GM21515 (cell line): ENCODE results near the gene ENO2.

Experiments
- ATAC-seq: cut with Tn5 transposase; IDR thresholded peaks from one replicate; pipeline ENCODE4 v1.9.1; 2021; ENCODE audit not compliant: unreplicated experiment

ENO2 gene

DNA sequence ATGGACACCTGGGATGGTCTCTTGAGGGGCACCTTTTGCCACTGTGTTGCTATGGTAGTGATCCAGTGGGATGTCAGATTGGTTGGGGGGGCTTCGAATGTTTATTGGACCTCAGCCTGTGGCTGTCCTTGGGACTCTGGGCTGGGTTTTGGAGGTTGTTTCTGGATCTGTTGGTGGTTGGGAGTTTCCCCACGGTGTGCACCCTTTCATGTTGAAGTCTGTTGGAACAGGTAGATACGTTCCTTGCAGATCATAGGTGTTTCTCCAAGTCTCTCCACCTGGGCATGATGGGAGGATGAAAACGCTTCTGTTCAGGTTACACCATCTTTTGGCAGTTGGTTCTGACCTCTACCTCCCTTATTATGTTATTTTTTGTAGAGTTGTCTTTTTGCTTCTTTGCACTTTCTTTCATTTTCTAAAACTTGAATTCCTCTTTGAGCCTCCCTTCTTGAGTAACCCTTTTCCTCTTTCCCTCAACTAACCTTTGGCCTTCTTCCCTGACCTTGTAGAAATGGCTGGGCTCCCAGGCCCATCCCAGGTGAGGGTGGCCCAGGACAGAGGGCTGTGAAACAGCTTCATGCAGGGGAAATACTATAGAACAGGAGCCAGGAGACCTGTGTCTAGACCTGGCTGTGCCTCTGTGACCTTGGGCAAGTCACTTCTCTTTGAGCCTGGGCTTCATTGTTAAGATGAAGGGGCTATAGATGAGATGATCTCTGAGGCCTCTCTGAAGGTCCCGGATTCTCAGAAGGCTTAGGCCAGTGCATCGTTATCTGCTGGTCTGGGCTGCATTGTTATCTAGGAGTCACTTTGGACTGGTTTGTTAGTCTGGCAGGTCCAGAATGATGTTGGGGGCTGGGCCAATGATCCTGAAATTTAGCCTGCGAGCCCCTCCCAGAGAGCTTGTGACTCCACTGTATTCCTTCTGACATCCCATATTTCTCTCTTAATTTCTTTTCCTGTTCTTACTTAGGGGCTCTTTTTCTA is 15.4 kb downstream of the ENO2 start:
- ATAC-seq: no peak

GRCh38 chr12:6932766-6933165 is 18.4 kb downstream of the ENO2 start:
- ATAC-seq: no peak

- no peak for ATAC-seq
These were observed 19.7 kb downstream of the ENO2 start for GRCh38 chr12:6934110-6934509.

DNA sequence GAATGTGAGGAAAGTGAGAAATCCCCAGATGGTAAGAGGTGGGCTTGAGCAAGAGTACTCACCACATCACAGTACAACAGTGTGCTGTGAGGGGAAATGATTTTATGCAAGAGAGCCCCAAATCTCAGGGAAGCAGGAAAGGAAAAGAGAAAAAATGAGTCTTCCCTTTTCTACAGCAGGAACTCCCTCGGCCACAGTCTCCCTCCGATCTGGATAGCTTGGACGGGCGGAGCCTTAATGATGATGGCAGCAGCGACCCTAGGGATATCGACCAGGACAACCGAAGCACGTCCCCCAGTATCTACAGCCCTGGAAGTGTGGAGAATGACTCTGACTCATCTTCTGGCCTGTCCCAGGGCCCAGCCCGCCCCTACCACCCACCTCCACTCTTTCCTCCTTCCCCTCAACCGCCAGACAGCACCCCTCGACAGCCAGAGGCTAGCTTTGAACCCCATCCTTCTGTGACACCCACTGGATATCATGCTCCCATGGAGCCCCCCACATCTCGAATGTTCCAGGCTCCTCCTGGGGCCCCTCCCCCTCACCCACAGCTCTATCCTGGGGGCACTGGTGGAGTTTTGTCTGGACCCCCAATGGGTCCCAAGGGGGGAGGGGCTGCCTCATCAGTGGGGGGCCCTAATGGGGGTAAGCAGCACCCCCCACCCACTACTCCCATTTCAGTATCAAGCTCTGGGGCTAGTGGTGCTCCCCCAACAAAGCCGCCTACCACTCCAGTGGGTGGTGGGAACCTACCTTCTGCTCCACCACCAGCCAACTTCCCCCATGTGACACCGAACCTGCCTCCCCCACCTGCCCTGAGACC is 21.2 kb downstream of the ENO2 start:
- ATAC-seq: no peak

GRCh38 chr12:6936194-6936635 is 21.8 kb downstream of the ENO2 start:
- no peak for ATAC-seq

DNA sequence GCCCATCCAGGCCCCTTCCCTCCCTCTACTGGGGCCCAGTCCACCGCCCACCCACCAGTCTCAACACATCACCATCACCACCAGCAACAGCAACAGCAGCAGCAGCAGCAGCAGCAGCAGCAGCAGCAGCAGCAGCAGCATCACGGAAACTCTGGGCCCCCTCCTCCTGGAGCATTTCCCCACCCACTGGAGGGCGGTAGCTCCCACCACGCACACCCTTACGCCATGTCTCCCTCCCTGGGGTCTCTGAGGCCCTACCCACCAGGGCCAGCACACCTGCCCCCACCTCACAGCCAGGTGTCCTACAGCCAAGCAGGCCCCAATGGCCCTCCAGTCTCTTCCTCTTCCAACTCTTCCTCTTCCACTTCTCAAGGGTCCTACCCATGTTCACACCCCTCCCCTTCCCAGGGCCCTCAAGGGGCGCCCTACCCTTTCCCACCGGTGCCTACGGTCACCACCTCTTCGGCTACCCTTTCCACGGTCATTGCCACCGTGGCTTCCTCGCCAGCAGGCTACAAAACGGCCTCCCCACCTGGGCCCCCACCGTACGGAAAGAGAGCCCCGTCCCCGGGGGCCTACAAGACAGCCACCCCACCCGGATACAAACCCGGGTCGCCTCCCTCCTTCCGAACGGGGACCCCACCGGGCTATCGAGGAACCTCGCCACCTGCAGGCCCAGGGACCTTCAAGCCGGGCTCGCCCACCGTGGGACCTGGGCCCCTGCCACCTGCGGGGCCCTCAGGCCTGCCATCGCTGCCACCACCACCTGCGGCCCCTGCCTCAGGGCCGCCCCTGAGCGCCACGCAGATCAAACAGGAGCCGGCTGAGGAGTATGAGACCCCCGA is 22.5 kb downstream of the ENO2 start:
- ATAC-seq: peak; percentile 11

- ATAC-seq: peak; percentile 76
These were observed 23.3 kb downstream of the ENO2 start for GRCh38 chr12:6937481-6938352.

GRCh38 chr12:6938353-6939190 is 24.2 kb downstream of the ENO2 start:
- ATAC-seq: no peak

- no peak for ATAC-seq
These were observed 24.8 kb downstream of the ENO2 start for GRCh38 chr12:6939191-6939540.

DNA sequence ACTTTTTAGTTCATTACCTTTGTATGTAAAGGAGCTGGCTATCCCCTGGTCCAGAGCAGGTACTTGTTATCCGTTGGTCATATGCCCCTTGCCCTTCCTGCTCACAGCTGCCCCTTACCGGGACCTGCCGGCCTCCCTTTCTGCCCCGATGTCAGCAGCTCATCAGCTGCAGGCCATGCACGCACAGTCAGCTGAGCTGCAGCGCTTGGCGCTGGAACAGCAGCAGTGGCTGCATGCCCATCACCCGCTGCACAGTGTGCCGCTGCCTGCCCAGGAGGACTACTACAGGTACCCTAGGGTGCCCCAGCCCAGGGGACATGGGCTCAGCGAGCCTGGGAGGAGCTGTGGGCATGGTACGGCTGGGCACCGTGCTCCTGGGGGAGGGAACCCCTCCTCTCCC is 26.9 kb downstream of the ENO2 start:
- ATAC-seq: no peak

DNA sequence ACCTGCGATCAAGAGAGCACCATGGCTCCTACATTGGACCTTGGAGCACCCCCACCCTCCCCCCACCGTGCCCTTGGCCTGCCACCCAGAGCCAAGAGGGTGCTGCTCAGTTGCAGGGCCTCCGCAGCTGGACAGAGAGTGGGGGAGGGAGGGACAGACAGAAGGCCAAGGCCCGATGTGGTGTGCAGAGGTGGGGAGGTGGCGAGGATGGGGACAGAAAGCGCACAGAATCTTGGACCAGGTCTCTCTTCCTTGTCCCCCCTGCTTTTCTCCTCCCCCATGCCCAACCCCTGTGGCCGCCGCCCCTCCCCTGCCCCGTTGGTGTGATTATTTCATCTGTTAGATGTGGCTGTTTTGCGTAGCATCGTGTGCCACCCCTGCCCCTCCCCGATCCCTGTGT is 27.4 kb downstream of the ENO2 start:
- no peak for ATAC-seq

DNA sequence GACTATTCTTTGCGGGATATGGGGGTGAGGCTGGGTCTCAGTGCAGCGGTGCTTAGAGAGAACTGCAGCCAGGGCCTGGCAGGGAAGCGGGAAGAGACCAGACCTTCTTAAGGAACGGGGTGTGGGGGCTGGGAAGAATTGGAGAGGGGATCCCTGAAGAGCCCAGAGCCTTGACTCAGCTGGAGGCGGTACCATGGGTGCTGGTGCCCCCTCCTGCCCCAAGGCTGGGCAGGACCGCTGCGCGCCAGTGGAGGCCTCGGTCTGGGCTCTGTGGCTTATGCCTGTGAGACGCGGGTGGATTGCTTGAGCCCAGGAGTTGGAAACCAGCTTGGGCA is 27.9 kb downstream of the ENO2 start:
- no peak for ATAC-seq

DNA sequence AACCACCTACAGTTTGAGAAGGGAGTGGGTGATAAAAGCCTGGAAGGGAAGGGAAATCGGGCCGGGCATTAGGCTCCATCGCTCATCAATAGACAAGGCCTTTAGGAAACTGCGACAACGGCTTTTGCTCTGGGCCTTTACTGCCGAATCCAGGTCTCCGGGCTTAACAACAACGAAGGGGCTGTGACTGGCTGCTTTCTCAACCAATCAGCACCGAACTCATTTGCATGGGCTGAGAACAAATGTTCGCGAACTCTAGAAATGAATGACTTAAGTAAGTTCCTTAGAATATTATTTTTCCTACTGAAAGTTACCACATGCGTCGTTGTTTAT is 29.0 kb downstream of the ENO2 start:
- peak; percentile 29 for ATAC-seq

DNA sequence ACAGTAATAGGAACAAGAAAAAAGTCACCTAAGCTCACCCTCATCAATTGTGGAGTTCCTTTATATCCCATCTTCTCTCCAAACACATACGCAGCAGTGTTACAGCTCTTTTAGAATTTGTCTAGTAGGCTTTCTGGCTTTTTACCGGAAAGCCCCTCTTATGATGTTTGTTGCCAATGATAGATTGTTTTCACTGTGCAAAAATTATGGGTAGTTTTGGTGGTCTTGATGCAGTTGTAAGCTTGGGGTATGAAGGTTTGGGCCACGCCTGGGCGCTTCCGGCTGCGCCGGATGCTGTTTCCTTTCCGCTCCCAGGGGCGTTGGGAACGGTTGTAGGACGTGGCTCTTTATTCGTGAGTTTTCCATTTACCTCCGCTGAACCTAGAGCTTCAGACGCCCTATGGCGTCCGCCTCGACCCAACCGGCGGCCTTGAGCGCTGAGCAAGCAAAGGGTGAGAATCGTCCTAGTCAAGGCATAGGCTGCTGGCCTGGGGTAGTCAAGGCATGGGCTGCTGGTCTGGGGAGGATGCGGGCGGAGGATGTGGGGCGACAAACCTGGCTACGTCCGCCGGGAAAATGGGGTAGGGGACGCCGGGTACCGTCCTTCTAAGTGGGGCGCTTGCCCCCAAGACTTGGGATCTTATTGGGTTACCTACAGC is 29.5 kb downstream of the ENO2 start, which contains the start of the genes C12orf57 and RNU7-1:
Gene C12orf57 (plus strand): TSS at position 301 of the 659 bp plus-strand sequence. CDS start 100 bp downstream, at position 401.
Gene RNU7-1 (plus strand): TSS at position 95 of the 659 bp plus-strand sequence.
- ATAC-seq: peak; percentile 34

- ATAC-seq: peak; percentile 39
These were observed 30.2 kb downstream of the ENO2 start for GRCh38 chr12:6944381-6945186.

GRCh38 chr12:6945613-6946012 is 31.2 kb downstream of the ENO2 start:
- no peak for ATAC-seq

DNA sequence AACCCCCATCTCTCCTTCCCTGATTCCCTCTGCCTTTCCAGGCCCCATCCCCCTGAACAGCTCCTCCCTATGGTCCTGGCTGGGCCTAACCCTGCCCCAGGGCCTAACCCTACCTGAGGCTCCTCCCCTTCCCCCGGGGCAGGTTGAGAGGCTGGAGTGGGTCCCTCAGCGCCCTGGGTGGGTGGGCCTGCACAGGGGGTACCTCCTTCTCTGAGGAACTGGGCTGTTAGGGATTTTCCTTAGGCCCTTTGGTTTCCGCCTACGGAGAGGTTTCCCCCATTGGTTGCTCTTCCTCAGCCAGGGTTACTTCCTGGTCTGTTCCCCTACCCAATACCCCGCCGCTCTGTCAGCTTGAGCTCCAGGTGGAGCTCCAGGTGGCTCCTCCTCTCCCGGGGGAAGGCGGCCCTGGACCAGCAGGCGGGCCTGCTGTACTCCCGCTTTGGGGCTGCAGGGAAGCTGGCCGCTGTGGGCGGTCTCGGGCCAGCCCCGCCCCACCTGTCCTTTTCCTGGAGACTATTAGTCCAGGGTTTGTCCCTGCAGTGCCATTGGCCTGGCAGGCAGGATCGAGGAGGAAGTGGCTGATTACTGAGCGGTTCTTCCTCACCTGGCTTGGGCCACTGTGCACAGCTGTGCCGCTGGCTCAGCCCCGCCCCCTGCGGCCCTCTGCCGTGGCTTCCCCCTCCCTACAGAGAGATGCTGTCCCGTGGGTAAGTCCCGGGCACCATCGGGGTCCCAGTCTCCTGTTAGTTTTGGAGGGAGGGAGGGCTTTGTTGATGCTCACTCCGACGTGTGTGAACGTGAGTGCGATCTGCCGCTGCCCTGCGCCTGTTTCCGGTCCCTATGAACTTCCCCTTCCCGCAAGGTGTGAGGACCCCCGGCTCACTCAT is 31.9 kb downstream of the ENO2 start:
- no peak for ATAC-seq
